Stimulated activated CD4-positive, alpha-beta T cell treated with anti-CD3 and anti-CD28 coated beads, Interleukin-12 subunit alpha, Interleukin-12 subunit beta, amount 100 ng/mL, for 4 hours (primary cell): ENCODE measurements around the gene NHSL2.
A peak's percentile ranks its signal among the peaks of the same experiment; 100 is the strongest.

ENCODE experiments used
- DNase-seq: peaks from one replicate; pipeline ENCODE4 v3.0.0-alpha.2; 2020

The NHSL2 gene

DNA sequence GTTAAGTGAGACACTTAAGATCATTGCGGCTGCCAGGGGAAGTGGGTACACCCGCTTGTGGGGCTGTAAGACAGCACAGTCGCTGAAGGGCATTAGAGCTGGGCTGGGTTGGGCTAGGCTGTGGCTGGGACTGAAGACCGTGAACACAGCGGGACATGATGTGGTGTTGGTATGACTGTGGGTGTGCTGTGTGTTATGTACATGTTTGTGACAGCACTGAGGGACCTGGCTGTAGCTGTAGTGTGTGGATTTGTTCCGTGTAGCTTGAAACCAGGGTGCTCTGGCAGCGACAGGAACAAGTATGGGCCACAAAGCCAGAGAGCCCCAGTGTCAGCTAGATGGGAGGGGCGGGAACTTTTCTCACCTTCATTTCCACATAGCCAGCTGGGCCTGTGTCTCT lies 82.1 kb downstream of the NHSL2 start:
- DNase-seq = peak; percentile 1

DNA sequence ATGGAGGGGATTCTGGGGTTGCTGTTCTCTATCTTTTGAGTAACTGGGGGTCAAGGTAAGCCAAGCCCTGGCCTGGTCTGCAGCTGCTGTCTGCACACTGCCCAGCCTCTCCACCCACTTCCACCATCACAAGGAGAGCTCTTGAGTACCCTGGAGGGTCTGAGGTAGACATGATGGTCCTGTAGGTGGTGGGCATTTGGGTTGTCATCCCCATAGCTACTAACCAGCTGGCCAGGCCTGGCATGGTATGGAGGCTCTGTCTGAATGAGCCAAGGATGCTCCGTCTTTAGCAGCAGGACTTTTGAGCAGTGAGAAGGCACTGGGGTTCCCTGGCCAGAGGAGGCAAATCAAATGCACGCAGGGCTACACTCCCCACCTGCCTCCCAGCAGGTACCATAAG lies 82.7 kb downstream of the NHSL2 start:
- DNase-seq = no peak

DNA sequence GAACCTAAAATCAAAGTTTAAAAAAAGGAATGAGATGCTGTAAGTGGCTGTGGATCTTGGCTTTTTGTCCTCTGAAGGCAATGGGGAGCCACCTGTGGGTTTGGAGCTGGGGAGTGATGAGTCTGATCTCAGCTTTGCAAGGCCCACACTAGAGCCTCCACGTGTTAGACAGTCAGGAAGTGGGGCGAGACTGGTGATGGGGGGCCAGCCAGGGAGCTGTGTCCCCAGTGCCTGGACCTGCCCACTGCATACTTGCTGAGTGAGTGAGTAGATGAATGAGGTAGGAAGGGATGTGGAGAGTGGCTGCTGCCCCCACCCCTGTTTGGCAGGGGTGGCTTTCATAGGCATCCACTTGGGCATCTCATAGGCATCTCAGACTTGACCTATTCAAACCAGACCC lies 84.0 kb downstream of the NHSL2 start:
- no peak for DNase-seq

DNA sequence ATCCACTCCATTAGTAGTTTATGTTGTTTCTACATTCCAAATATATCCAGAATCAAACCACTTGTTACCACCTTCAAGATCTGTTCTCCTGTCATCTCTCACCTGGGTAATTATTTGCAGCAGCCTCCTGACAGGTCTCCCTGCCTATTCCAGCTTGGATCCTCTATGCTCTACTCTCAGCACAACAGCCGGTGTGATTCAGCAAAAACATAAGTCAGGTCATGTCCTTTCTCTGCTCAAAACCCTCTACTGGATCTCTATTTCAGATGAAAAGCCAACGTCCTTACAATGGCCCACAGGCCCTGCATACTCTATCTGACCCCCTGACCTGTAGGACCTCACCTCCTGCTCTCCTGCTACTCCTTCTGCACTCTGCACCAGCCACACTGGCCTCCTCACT lies 84.5 kb downstream of the NHSL2 start:
- DNase-seq = no peak

DNA sequence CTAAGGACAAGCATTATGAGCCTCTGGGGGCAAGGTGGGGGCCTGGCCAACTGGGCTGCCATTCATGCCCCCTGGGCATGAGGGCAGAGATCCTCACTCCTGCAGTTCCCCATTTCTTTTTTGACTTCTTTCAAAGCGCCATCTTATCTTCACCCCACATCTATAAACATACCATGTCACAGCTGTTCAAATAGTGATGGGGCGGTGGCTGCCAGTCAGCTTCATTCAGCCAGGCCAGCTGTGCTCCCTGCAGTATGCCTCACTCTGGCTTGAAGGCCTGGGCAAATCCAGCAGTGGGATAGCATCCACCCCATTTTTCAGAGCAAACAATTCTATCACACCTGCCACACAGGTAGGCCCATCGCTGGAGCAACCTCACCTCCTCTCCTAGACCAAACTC lies 85.5 kb downstream of the NHSL2 start:
- no peak for DNase-seq

DNA sequence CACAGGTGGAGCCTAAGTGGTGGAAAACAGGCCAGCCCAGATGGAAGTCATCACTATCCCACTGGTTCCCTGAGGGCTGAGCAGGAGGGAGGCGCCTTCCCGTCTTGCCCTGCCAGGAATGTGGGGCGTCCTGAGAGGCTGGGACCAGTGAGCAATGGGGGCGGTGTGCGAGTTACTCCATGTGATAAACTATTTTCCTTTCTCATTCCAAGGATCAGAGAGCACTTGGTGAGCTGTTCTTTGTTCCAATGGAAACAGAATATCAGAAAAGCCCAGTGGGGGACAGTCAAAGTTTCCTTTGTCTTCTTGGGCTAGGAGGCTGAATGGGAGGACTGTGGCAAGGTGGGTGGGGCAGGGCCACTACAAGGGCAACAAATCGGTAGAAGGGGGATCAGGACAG lies 86.2 kb downstream of the NHSL2 start:
- no peak for DNase-seq

DNA sequence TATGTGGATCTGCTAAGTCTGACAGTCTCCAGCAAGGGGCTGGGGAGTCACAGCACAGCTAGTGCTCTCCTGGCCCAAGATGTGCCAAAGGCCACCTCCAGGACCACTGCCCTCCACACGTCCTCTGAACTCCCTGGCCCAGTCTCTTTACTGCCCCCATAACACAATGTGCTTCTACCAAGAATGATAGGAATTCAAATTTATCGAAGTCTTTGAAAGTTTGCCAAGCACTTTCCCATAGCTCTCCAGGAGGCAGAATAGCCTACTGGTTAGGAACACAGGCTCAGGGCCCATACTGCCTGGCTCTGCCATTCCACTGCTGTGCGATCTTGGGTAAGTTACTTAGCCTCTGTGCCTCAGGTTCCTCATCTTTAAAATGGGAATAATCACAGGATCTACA lies 86.7 kb downstream of the NHSL2 start:
- DNase-seq = no peak

DNA sequence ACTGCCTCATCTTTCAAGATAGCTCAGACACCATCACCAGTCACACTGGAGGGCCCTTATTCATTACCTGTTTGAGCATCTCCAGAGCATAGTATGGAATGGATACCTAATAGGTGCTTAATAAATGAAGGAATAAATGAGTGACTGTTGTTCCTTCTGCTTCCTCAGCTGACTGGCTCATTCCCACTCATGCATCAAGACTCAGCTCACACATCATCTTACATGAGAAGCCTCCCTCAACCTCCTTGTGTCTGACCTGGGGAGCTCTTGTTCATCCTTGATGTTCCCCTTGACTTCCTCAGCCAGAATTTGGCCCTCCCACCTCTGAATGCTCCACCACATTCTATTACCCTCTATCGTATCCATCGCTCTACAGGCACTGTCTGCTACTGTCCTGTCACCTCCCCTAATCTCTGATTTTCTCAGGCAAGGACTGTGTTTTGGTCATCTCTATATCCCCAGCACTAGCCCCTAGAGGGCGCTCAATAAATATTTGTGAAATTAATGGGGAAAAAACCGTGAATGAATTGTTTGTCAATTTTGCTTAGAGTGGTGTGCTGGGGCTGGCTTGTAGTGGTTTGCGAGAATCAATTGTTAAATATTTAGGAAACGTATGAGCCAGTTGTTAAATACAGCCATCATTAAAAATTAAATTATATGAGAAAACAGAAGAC lies 88.3 kb downstream of the NHSL2 start:
- DNase-seq = peak; percentile 16

DNA sequence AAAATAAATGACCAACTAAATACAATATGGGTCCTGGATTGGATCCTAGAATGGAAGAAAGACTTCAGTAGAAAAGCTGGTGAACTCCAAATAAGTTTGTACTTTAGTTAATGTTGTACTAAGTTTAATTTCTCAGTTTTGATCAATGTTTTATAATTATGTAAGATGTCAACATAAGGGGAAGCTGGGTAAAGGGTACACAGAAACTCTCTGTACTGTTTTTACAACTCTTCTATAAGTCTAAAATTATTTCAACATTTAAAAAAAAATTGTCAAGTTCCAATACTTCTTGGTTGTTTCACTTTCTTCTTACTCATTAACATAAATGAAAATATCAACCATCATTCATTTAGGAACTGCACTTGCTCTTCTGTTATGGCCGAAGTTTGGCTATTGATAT lies 88.9 kb downstream of the NHSL2 start:
- no peak for DNase-seq

DNA sequence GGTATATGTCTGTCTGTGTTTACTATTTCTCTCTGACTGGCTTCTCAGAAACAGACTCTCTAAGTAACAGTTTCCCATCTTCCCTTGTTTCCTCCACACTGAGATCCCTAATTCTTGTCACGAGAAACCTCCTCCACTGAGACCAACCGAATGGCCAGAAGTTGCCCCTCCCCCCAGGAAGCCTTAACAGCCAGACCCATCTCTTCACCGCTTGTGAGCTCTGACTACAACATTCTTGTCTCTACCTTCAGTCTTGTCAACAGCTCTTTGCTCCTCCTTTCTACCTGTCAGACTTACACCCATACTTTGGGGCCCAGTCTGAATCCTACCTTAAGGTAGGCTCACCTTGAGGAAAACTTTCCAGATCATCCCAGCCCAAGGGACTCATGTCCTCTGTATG lies 90.8 kb downstream of the NHSL2 start:
- no peak for DNase-seq

DNA sequence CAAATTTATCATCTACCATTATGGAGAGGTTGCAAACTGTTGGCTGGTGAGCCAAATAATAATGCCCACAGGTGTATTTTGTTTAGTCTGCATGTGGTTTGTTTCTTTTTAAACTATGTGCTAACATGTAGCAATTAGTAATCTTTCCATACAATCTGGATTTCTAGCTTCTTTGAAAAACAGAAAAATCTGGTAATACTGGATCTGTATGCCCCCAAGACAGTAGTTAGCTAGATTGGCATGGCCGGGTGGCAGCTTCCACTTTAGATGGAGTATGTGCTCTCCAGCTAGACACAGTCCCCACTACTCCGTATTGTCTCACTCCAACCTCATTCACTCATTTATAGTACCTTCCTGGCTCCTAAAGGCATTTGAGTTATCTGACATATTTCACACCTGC lies 91.3 kb downstream of the NHSL2 start:
- no peak for DNase-seq

DNA sequence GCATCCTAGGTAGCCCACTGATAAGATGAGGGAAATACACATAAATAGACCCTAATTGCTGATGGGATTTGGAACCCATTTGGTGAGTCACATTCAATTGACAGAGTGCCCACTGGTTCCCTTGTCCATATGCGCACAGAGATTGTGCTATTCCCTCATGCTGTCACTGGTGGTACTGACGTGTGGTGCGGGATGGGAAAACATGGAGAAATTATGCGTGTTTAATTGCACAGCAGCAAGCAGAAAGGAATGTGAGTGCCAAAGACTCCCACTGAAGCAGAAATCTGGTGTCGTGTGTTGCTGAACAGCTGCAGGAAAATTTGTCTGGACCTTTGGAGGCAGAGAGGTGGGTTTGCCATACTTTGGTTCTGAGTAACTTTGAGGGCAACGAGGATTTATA lies 92.2 kb downstream of the NHSL2 start:
- no peak for DNase-seq

DNA sequence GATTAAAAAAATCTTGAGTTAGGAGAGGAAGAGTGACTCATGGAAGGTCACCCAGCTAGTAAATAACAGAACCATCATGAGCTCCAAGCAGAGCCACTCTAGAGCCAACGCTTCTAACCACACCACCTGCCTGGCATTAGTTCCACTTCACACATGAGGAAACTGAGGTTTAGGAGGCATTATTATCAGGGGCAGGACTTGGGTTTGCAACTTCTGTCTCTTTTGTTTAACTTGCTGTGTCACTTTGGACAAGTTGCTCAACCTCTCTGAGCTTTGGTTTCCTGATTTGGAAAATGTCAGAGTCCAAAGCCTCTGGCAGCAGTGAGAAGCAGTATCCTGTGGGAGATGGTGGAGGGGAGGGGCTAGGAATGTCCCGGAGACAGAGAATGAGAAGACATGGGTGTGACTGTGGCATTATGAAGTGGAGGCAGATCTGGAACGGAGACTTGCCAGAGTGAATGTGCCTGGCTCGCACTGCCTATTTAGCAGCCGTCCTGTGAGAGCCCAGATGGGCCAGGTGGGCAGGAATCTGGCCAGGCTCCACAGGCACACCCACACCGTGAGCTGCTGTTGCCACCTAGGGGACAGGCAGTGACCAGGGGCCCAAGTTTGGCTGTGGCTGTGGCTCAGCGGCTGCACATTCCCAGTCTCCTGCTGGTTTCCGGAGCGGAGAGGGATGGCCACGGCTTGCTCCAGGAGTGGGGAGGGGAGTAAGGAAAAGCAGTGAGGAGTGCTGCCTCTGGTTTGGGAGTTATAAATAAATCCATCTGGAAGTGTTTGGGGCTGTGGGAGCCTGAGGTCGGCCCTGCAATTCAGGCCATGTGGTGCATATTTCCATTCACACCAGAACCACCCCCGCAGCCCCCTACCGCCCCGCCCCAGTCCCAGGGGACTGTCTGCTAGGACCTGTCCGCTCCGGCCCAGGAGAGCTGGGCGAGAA lies 93.4 kb downstream of the NHSL2 start:
- no peak for DNase-seq

DNA sequence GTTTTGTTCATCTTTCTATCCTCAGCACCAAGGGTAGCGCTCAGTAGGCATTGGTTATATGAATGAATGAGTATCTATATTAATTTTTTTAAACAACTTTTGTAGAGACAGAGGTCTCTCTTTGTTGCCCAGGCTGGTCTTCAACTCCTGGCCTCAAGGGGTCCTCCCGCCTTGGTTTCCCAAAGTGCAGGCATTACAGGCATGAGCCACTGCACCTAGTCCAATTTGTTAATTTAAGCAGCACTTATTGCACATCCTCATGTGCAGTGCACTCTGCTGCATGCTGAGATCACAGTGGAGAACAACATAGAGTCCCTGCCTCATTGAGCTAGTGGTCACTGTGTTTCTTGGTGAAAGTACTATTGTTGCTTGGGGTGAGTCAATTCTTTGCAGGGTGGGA lies 94.4 kb downstream of the NHSL2 start:
- no peak for DNase-seq

DNA sequence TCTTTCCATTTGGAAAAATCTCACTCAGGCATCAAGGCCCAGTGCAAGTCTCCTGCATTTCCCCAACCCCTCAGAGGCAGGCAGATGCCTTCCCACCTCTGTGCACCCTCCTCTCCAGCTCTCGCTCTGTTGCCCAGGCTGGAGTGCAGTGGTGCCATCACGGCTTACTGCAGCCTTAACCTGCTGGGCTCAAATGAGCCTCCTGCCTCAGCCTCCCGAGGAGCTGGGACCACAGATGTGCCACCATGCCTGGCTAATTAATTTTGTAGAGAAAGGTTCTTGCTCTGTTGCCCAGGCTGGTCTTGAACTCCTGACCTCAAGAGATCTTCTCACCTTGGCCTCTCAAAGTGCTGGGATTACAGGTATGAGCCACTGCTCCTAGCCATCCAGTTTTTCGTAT lies 95.8 kb downstream of the NHSL2 start:
- DNase-seq = no peak

DNA sequence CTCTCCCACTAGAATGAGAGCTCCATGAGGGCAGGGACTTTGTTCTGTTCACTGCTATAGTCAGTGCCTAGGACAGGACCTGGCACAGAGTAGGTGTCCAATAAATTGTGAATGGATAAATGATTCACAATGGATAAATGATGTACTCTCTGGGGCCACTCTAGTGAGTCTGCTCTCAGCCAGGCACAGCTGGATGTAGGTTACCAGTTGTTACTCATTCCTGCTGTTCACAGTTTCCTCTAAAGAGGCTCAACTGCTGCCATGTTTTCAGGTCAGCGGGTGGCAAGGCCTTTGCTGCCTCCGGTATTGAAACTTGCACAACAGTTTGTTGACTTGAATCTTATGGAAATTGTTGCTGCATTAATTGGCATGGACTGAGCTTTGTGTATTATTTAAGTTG lies 99.1 kb downstream of the NHSL2 start:
- DNase-seq = no peak

DNA sequence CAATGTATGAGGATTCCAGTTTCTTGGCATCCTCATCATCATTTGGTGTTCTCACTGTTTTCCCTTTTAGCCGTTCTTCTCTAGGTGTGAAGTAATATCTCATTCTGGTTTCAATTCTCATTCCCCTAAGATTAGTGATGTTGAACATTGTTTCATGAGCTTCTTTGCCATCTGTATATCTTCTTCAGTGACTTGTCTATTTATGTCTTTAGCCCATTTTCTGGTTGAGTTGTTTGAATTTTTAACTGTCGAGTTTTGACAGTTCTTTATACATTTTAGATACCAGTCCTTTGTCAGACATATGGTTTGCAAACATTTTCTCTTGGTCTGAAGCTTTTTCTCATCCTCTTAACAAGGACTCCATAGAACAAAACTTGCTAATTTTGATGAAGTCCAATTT lies 101.1 kb downstream of the NHSL2 start:
- DNase-seq = no peak

DNA sequence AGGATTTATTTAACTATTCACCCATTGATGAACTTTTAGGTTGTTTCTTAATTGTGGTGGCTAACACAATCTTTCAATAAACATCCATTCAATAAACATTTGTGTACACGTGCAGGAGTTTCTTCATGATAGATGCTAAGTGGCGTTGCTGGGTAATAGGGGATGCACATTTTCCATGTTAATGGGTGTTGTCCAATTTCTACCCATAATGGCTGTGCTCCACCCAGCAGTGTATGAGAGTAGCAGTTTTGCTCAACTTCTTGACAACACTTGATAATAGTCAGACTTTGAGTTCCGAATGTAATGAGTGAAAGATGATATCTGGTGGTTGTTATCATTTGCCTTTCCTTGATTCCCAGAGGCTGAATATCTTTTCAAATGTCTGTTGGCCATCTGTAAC lies 104.7 kb downstream of the NHSL2 start:
- no peak for DNase-seq

DNA sequence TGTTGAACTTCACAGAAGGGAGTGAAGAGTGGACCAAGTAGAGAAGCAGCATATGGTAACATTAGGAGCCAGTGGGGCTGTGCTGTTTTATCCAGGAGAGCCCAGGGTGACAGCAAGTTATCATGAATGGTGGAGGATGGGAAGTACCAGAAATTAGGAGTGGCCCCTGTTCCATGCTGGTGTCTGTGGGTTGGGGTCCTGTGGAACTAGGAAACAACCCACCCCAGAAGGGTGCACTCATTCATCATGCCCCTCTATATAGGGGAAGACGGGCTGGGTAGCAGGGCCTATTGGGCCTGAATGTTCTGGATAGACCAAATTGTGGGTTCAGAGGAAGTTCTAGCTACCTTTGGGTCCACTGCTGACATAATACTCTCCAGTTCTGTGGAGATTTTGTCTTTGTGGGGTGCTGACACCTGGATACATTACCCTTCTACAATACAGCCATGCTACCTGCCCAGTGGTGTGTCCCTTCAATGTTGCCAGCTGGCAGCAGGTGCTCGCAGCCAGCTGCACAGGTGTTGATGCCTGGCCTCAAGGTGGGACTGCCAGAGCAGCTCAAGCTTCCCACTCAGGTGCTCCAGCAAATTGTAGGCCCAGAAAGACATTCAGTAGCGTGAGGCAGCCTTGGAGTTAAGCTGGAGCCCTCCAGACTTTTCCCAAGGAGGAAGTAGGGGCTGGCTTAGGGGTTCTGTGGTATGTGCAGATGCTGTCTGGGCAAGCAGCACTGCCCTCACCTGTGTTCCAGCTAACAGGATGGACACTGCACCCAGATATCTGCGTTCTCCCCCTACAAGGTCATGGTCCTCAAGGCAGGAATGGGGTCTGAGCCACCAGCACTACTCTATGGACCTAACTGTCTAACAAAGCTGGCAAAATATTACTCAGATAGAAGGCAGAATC lies 106.5 kb downstream of the NHSL2 start:
- DNase-seq = no peak

DNA sequence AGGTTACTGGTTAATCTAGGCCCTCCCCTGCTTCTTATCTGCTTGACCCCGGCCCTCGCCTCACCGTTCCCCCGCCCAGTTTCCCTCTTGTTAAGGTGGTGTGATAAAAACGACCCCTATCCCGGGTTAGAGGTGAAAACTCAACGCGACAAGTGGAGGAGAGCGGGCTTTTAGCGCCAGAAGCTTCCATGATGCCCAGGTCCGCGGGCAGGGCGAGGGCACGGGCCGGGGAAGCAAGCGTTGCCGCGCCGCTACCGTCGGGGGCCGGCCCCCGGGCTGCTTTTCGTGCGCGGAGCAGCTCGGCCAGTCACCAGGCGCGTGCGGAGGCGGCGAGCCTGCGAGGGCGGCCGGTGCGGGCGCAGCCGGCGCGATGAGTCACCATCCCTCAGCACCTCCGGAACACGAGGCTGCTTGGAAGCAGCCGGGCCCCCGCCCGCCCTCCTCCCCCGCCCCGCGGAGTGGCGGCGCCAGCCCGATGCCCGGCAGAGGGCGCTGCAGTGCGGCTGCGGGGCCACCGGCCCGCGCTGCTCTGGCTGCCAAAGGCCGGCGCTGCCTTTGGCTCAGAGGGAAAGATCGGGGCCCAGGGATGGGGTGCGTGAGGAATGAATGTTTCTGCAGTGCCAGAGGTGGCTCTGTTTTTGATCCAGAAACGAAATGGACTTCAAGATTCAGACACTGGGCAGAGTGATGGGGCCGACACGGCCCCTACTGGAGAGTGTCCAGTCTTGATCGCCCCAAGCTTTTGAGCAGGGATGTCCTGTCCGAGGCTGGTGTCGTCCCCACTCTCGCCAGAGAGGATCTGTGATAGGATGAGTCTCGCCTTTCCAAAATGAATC lies 107.8 kb downstream of the NHSL2 start:
- peak; percentile 75 for DNase-seq

DNA sequence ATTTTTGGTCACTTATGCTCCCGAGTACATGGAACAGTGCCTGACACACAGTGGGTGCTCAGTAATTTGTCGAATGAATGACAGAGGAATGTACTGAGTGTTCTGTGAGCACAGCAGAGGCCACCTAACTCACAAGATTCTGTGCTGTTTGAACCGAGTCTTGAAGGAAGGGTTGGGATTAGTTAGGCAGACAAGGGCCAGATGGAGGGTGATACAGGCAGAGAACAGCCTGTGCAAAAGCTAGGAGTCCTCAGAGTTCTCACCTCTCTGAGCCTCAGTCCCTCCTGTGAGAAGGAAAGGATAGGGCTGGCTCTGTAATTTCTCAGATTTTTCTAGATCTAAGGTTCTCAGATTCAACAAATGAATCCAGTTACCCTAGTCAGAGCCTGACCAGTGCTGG lies 108.8 kb downstream of the NHSL2 start:
- DNase-seq = no peak

DNA sequence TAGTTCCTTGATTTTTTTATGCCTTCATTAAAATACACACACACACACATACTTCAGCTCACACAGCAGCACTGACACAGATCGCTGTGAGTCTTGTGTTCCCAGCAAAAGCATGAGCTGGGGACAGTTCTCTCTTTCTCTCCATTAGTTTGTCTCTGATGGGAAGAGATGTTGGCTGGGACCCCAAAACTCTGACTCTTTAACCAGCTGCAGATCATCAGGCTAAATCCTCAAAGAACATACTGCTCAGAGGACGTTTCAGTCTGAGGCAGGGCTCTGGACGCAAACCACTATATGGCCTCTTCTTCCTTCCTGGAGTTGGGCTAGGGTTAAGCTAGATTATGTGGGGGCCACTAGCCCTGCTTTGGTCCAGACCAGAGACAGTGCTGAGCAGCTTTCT lies 109.6 kb downstream of the NHSL2 start:
- no peak for DNase-seq

DNA sequence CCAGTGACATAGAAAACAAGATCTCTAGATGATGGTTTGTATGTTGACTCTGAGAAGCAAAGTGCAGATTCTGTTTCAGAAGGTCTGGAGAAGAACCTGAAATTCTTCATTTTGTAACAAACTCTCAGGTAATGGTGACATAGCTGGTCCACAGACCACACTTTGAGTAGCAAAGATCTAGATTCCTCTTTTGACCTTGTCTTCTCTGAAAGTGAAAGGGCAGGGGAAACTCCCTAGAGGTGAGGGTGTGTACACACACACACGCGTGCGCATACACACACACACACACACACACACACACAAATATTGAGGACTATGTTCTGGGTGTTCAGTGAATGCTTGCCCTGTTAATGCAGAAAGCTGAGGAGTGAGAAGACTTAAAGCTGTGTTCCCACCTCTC lies 110.1 kb downstream of the NHSL2 start:
- DNase-seq = no peak
